A204.1 (cell line): ENCODE measurements around the gene SLC25A26.

ENCODE experiments used
- FAIRE-seq: peaks from 2 replicates; lab custom pipeline; 2012; peaks lifted over from hg19 to GRCh38; lab: Jason Lieb, UNC

SLC25A26 gene

GRCh38 chr3:66326340-66326739, 105.5 kb downstream of the SLC25A26 start:
- no peak for FAIRE-seq

DNA sequence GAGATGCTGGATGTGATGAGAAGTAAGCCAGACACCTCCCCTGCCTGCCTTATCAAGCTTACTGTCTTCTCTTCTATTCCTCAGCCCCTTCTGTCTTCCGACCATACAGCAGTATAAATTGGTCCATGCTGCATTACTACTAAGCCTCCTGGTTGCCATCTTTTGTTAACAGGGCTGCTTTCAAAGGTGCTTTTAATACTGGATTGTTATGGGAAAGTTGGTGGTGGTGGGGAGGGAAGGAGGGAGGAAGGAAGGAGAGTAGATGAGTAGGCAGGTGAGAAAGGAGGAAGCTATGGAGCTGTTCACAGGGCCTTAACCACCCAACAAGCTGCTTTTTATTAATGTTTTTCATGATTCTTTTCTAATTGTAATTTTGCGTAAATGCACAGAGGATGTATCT, 114.9 kb downstream of the SLC25A26 start:
- FAIRE-seq: no peak

GRCh38 chr3:66336333-66336766, 115.5 kb downstream of the SLC25A26 start:
- FAIRE-seq: no peak

- FAIRE-seq: no peak
Measured at GRCh38 chr3:66338927-66339326, 118.1 kb downstream of the SLC25A26 start.

GRCh38 chr3:66342717-66343356, 122.0 kb downstream of the SLC25A26 start:
- FAIRE-seq: no peak

- FAIRE-seq: no peak
Measured at GRCh38 chr3:66344391-66344811, 123.6 kb downstream of the SLC25A26 start.

GRCh38 chr3:66344848-66345578, 124.2 kb downstream of the SLC25A26 start:
- no peak for FAIRE-seq

DNA sequence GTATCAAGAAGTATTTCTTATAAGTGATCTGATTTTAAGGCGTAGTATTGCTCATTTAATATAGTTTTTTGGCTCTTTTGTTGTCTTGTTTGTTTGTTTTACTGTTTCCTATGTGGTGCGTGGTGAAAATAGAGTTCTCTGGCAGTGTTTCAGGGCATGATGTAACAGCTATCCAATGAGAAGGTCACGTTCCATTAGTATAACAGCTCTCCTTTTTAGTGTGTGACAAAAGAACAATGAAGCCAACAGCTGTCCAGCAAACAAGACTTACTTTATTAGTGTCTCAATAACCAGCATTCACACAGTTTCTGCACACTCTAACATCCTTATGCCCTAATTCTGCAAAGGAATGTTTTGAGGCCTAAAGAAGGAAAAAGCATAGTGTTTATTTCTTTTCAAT, 127.9 kb downstream of the SLC25A26 start:
- FAIRE-seq: no peak

GRCh38 chr3:66350601-66351000, 129.8 kb downstream of the SLC25A26 start:
- no peak for FAIRE-seq

- no peak for FAIRE-seq
Measured at GRCh38 chr3:66353039-66353438, 132.2 kb downstream of the SLC25A26 start.

GRCh38 chr3:66353530-66353929, 132.7 kb downstream of the SLC25A26 start:
- FAIRE-seq: no peak

GRCh38 chr3:66354001-66354400, 133.2 kb downstream of the SLC25A26 start:
- no peak for FAIRE-seq

DNA sequence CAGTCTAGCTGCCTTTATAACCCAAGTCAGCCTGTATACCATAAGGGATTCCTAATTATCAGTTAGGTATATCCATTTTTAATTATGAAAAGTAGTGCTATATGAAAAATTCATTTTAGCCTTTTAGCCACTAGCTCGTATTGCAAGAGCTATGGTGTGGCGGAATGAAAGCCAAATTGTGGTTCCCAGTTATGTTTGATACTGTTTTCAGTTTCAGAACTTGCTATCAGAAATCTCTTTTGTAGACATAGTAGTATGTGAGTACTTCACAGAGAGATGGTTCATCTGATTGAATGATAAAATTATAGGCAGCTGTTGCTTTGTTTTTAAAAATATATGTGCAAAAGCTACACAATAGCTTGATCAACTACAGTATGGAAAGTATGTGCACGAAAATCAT, 134.6 kb downstream of the SLC25A26 start:
- FAIRE-seq: no peak

GRCh38 chr3:66355997-66356396, 135.2 kb downstream of the SLC25A26 start:
- FAIRE-seq: no peak

DNA sequence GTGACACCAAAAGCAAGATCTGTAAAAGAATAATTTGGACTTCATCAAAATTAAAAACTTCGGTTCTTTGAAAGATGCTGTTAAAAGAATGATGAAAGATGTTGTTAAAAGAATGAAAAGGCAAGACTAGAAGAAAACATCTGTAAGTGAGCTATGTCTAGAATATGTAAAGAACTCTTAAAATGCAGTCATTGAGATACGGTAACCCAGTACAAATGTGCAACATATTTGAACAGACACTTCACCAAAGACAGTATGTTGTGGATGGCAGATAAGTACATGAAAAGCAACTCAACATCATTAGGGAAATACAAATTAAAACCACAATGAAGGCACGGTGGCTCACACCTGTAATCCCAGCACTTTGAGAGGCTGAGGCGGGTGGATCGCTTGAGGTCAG, 140.6 kb downstream of the SLC25A26 start:
- no peak for FAIRE-seq

DNA sequence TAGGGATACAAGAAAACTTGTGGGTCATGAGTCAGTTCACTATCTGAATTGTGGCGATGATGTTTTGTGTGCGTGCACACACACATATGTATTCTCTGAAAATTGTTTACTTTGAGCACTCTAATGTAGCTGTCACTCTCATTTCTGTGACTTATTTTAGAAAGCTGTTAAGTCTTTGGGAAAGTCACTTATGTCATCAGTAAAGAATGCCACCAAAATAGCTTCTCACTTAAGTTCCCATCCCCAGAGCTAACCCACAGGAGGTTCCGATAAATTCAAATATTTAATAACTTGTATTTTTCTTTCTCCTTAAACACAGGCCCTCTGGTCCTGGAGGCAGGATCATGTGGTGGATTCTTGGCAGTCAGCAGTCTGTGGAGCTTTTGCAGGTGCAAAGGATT, 141.7 kb downstream of the SLC25A26 start:
- no peak for FAIRE-seq

DNA sequence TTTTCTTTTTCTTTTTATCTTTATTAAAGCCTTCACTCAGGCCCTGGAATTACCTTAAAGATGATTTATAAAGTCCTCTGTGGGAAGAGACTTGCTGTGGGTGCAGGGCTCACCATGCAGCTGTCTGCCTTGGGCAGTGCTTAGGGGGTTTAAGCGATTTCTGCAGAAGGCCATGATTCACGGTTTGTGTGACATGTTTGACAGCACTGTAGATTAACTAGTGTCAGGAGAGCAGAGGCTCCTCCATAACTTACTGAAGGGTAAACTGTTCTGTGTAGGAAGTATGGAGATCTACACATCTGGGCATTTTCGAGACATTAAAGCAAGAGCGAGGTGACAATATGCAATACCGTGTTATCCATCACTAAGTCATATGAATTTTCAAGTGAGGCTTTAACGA, 142.3 kb downstream of the SLC25A26 start:
- FAIRE-seq: no peak

DNA sequence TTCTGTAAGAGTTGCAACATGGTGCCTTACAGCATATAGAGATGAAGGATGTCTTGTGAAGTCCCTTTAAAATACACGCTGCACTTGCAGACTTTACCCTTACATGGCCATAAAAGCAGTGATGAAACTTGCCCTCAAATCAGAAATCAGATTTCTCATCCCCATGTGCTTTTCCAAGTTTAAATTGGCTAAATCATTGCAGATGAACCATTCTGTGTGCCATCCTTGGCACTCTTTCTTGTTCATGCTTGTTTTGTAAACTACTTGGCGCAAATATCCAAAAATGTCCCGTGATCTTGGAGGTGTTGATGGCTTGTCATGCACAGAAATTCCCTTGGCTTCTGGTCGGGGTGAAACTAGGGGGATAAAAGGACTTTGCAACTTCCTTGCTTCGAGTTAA, 144.3 kb downstream of the SLC25A26 start:
- no peak for FAIRE-seq

DNA sequence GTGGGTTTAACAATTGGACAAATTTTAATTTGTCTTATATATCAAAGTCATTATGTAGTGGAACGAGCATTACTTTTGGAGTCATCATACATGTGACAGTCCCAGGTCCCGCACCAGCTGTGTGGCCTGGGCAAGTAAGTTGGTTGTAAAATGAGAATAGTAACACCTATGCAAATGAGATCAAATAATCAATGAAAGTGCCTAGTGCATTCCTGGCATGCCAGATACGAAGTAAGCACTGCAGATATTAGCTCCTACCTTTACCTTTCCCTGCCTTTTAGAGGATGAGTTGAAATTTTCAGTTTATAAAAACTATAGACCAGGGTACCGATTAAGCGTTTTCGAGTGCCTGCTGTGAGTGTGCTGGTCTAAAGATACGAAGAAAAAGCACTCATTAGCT, 145.9 kb downstream of the SLC25A26 start:
- no peak for FAIRE-seq

DNA sequence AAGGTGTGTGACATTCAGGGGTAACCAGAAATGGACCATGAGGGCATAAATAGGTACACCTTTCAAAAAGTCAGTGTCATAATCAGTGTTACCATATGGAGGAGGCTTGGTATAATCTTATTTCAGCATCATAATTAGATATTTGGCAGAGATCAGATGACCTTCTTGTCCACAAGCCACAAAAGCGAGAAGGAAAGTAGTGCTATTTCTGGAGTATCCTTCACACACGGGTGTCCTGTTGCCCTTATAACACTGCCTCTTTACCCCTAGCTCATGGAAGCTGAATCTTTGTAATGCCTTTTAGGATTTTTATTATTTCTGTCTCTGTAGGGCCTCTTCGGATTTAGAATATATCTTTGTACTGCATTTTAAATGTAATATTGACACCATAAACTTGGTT, 147.2 kb downstream of the SLC25A26 start:
- no peak for FAIRE-seq

DNA sequence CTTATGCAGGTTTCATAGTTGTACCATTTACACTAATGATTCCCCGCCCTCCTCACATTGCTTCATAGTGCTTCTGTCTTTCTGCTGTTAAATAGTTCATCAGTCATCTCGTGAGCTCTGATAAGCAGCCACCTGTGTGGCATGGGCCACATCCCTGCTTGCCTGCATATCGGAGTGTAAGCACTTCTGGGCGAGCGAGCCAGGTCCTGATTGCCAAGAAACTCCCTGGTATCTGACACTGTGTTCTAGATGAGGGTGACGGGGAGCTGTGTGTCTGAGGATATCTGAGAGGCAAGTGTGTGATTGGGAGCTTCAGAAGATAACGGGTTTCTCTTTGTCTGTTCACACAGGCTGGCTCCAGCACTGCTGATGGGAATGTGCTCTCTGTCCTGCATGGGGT, 149.4 kb downstream of the SLC25A26 start:
- FAIRE-seq: no peak

DNA sequence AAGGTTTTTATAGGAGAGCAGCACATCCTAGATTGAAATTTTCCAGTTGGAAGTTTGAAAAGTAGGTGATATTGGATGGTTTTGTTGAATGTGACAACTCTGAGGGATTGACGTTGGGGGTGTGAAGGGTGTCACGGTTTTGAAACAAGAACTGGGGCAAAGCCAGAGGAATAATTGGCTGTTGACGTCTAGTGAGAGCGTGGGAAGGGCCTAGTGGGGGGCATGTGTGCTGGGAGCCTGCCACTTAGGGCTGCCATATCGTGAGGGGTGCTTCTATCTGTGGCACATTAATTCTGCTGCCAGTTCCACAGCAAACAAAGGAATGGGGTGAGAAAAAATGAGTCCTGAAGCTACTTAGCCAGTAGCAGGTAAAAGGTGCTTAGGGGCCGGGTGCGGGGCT, 150.6 kb downstream of the SLC25A26 start:
- FAIRE-seq: no peak

- no peak for FAIRE-seq
Measured at GRCh38 chr3:66372681-66373350, 152.0 kb downstream of the SLC25A26 start.

DNA sequence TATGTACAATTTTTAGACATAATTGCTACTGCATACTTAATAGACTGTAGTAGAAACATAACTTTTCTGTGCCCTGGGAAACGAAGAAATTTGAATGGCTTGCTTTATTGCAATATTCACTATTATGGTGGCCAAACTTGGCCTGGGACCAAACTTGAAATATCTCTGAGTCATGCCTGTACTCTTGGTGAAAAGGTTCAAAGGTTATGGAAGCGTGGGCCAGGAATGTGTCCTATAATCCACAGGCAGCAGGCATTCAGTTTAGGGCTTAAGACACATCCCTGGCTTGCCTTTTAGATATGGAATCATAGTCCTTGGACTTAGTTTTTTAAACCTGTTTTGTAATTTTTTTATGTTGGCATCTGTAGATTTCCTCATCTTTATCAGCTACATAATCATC, 155.8 kb downstream of the SLC25A26 start:
- no peak for FAIRE-seq
